HCT116 (cell line): Measurements from ENCODE around the gene SYN1. TPM values are rescaled to one million over a fixed set of nuclear protein-coding genes. Genes with fewer than 3 reads are reported as not detected.

Source experiments
- ATAC-seq: fragments of 200-7000 bp; cut with Tn5 transposase; 2 replicates; pipeline ENCODE4 v1.9.1; 2020; ENCODE audit warnings: mild to moderate bottlenecking, moderate library complexity
- BruUV-seq: library from RNA; stranded (reverse); fragments of 400-500 nt; replicated peaks from 2 replicates; lab custom pipeline; 2021; lab: Mats Ljungman, UMichigan
- CTCF ChIA-PET: fragments of 300-600 bp; sonication (Branson Sonifier 250); formaldehyde crosslinking; loops from one replicate; lab custom pipeline; 2021; ENCODE audit warnings: antibody characterized with exemption; lab: Charles Lee
- POLR2A ChIA-PET: fragments of 300-600, 350-600 bp; sonication (Branson Sonifier 250); formaldehyde crosslinking; loops from one replicate; lab custom pipeline; 2021; ENCODE audit warnings: antibody characterized with exemption; lab: Charles Lee
- RAD21 ChIA-PET, 2 experiments: fragments of 300-600 bp; sonication (Branson Sonifier 250); formaldehyde crosslinking; loops; one replicate each; lab custom pipeline; 2023; ENCODE audit warnings: low total read pairs in 2 of 2; ENCODE audit not compliant: uncharacterized antibody in 2 of 2, unreplicated experiment in 2 of 2, low non-redundant PET in 1 of 2; lab: Charles Lee
- DNase-seq: peaks from one replicate; pipeline ENCODE4 v3.0.0-alpha.2; 2010; ENCODE audit warnings: low read depth, low spot score
- H2AFZ ChIP-seq: fragments of 200-600 bp; shearing (Covaris generic), sonication (generic); 2 replicates; pipeline ENCODE4 v1.6.1; 2017; ENCODE audit warnings: low read depth, mixed run types, mixed read lengths, antibody characterized with exemption, low read length; ENCODE audit not compliant: poor library complexity, severe bottlenecking
- H3K27ac ChIP-seq: 2 replicates; pipeline ENCODE4 v1.5.1; 2012; ENCODE audit warnings: low read depth, low read length
- H3K27me3 ChIP-seq: fragments of 200-600 bp; sonication (generic); 2 replicates; pipeline ENCODE4 v1.6.1; 2016; ENCODE audit warnings: mixed run types, low read length, mixed read lengths; ENCODE audit not compliant: insufficient read depth
- H3K36me3 ChIP-seq, 2 experiments: fragments of 200-500 bp in 1 of 2; fragments of 200-600 bp in 1 of 2; sonication (Bioruptor generic) in 1 of 2; sonication (generic) in 1 of 2; 2 replicates each; pipeline versions ENCODE4 v1.5.1 to v1.6.1; 2014 to 2016; ENCODE audit warnings: low read length in 2 of 2, inconsistent platforms in 1 of 2, mixed read lengths in 1 of 2, mixed run types in 1 of 2; ENCODE audit not compliant: insufficient read depth in 2 of 2, control insufficient read depth in 1 of 2
- H3K4me1 ChIP-seq, 2 experiments: fragments of 200-600 bp in 1 of 2; sonication (generic) in 1 of 2; 2 replicates each; pipeline versions ENCODE4 v1.5.1 to v1.6.1; 2012 to 2017; ENCODE audit warnings: low read length in 2 of 2, inconsistent platforms in 1 of 2, mild to moderate bottlenecking in 1 of 2, mixed read lengths in 1 of 2, mixed run types in 1 of 2, moderate library complexity in 1 of 2; ENCODE audit not compliant: insufficient read depth in 2 of 2, control insufficient read depth in 1 of 2
- H3K4me2 ChIP-seq: fragments of 200-600 bp; sonication (generic); 2 replicates; pipeline ENCODE4 v1.6.1; 2017; ENCODE audit warnings: mixed run types, low read length, mixed read lengths
- H3K4me3 ChIP-seq, 2 experiments: fragments of 200-600 bp in 1 of 2; sonication (generic) in 1 of 2; replicated peaks in 1 of 2; 2 replicates each; pipeline ENCODE4 v1.5.1; 2011 to 2016; ENCODE audit warnings: low read length in 2 of 2, control low read depth in 1 of 2, low read depth in 1 of 2, mild to moderate bottlenecking in 1 of 2, mixed read lengths in 1 of 2, mixed run types in 1 of 2
- H3K79me2 ChIP-seq: fragments of 200-600 bp; sonication (generic); 2 replicates; pipeline ENCODE4 v1.6.1; 2017; ENCODE audit warnings: mild to moderate bottlenecking, mixed run types, low read length, moderate library complexity, mixed read lengths; ENCODE audit not compliant: insufficient read depth
- H3K9ac ChIP-seq: fragments of 200-600 bp; sonication (generic); 2 replicates; pipeline ENCODE4 v1.6.1; 2016; ENCODE audit warnings: low read length, mixed read lengths
- H3K9me2 ChIP-seq: fragments of 200-600 bp; sonication (generic), shearing (Covaris generic); 2 replicates; pipeline ENCODE4 v1.6.1; 2017; ENCODE audit warnings: mixed run types, mild to moderate bottlenecking, moderate library complexity; ENCODE audit not compliant: insufficient read depth
- H3K9me3 ChIP-seq, 2 experiments: fragments of 200-500 bp in 1 of 2; fragments of 200-600 bp in 1 of 2; sonication (Bioruptor generic) in 1 of 2; sonication (generic) in 1 of 2; 2 replicates each; pipeline ENCODE4 v1.6.1; 2014 to 2017; ENCODE audit warnings: low read length in 2 of 2, mixed read lengths in 2 of 2, inconsistent platforms in 1 of 2, low read depth in 1 of 2, mild to moderate bottlenecking in 1 of 2, mixed run types in 1 of 2, moderate library complexity in 1 of 2; ENCODE audit not compliant: control insufficient read depth in 1 of 2, insufficient read depth in 1 of 2
- H4K20me1 ChIP-seq: fragments of 200-600 bp; sonication (generic), shearing (Covaris generic); 2 replicates; pipeline ENCODE4 v1.6.1; 2017; ENCODE audit warnings: mixed run types, mild to moderate bottlenecking, moderate library complexity; ENCODE audit not compliant: insufficient read depth
- CBX3 ChIP-seq: IDR thresholded peaks from 2 replicates; pipeline ENCODE4 v1.6.1; 2012; ENCODE audit warnings: low read depth
- CEBPB ChIP-seq: IDR thresholded peaks from 2 replicates; pipeline ENCODE4 v1.6.1; 2012; ENCODE audit warnings: low read depth
- POLR2AphosphoS5 ChIP-seq: IDR thresholded peaks from 2 replicates; pipeline ENCODE4 v1.6.1; 2011; ENCODE audit warnings: mild to moderate bottlenecking, low read depth, low read length, moderate library complexity
- RAD21 ChIP-seq: IDR thresholded peaks from 2 replicates; pipeline ENCODE4 v1.6.1; 2012; ENCODE audit warnings: low read depth, mild to moderate bottlenecking
- SIN3A ChIP-seq: IDR thresholded peaks from 2 replicates; pipeline ENCODE4 v1.6.1; 2012; ENCODE audit warnings: low read depth
- TCF7L2 ChIP-seq: IDR thresholded peaks from 2 replicates; pipeline ENCODE4 v1.7.0; 2011; ENCODE audit warnings: borderline replicate concordance, inconsistent platforms; ENCODE audit not compliant: insufficient read depth, insufficient read length; ENCODE audit errors: extremely low read depth
- ZFX ChIP-seq: fragments of 450-650 bp; IDR thresholded peaks from 2 replicates; pipeline ENCODE4 v1.6.1; 2017
- intact Hi-C: fragments of 100-400 bp; cut with micrococcal nuclease; formaldehyde crosslinking; loops from 2 replicates; pipeline ENCODE4 v1.10.0; 2022
- total RNA-seq: library from RNA; stranded (reverse); gene quantifications from one replicate; pipeline ENCODE4 v1.2.1, GENCODE V29; 2021; ENCODE audit not compliant: unreplicated experiment
- TF ChIP-seq, protein P1 (sequence below): IDR thresholded peaks from 2 replicates; pipeline ENCODE4 v1.6.1; 2011; ENCODE audit warnings: mild to moderate bottlenecking, low read length, moderate library complexity; ENCODE audit not compliant: insufficient replicate concordance; ENCODE audit errors: extremely low read depth
- TF ChIP-seq, protein P2 (sequence below), 3 experiments: fragments of 200-600 bp in 1 of 3; sonication (generic) in 1 of 3; IDR thresholded peaks in 2 of 3; conservative IDR thresholded peaks in 1 of 3; 2 replicates each; pipeline ENCODE4 v1.5.1; 2012 to 2017; ENCODE audit warnings: low read depth in 2 of 3, low read length in 2 of 3, antibody characterized with exemption in 1 of 3, borderline replicate concordance in 1 of 3, control low read depth in 1 of 3, mild to moderate bottlenecking in 1 of 3, mixed read lengths in 1 of 3, mixed run types in 1 of 3, moderate library complexity in 1 of 3; ENCODE audit not compliant: insufficient read depth in 1 of 3
- TF ChIP-seq, protein P3 (sequence below): IDR thresholded peaks from 2 replicates; pipeline ENCODE4 v1.6.1; 2012

SYN1 gene
- total RNA-seq, 1 experiment from 2014 or later: 0.86 TPM

DNA sequence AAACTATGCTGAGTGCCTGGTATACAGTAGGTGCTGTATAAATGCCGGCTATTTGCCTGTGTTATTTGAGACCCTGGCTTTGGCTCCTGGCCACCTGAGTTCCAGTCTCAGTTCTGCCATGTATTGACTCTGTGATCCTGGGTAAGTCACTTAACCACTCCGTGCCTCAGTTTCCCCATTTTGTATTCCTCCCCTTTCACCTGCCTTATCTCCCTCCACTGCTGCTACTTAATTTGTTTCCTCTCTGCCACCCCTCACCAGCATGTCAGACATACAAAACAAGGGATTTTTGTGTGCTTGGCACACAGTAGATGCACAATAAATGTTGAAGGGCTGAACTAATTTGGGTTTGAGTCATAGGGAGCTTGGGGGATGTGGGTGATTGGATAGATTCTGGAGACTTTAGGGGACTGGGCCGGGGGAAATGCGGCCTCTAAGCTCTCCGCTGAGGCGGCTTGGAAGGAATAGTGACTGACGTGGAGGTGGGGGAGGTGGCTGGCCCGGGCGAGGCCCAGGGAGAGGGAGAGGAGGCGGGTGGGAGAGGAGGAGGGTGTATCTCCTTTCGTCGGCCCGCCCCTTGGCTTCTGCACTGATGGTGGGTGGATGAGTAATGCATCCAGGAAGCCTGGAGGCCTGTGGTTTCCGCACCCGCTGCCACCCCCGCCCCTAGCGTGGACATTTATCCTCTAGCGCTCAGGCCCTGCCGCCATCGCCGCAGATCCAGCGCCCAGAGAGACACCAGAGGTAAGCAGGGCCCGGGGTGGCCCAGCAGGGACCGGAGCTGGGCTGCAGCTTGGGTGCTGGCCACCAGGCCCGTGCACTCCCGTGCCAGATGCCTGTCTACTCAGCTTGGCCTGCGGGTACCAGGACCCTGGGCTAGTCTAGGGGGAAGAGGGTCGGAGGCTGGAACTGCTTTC is 37.7 kb downstream of the SYN1 start, which contains the start of gene TIMP1 (continued):
- TF ChIP-seq, protein P1, sequence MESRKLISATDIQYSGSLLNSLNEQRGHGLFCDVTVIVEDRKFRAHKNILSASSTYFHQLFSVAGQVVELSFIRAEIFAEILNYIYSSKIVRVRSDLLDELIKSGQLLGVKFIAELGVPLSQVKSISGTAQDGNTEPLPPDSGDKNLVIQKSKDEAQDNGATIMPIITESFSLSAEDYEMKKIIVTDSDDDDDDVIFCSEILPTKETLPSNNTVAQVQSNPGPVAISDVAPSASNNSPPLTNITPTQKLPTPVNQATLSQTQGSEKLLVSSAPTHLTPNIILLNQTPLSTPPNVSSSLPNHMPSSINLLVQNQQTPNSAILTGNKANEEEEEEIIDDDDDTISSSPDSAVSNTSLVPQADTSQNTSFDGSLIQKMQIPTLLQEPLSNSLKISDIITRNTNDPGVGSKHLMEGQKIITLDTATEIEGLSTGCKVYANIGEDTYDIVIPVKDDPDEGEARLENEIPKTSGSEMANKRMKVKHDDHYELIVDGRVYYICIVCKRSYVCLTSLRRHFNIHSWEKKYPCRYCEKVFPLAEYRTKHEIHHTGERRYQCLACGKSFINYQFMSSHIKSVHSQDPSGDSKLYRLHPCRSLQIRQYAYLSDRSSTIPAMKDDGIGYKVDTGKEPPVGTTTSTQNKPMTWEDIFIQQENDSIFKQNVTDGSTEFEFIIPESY: no peak
- no peak for TF ChIP-seq CEBPB
- TF ChIP-seq, all 23 proteins: peak for 5

DNA sequence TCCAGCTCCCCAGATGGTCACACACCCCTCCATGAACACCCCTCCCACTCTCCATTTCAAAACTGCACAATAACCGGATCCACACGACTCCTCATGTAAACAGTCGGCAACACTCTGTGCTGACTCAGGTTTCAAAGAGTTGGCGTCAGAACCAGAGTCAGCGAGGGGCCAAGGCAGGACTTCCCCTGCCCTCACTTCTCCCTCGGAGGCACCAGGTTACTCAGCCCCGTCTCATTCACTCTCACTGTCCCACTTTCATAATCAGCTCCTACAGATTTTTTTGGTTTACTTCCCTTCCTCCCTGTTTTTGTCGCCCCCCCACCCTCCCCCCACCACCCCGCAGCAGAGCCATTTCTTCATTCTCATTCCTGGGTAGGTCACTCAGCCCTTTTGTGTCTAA is 40.1 kb downstream of the SYN1 start:
- H3K4me2 ChIP-seq: peak overlapping the region; percentile 60
- peaks cover 20% of the 10 kb centered on the region for H3K79me2 ChIP-seq
- H3K9ac ChIP-seq: no peak overlapping the region
- H4K20me1 ChIP-seq: no peaks in the 10 kb centered on the region
- H3K9me2 ChIP-seq: no peaks in the 10 kb centered on the region
- ChIA-PET CTCF (no interaction called here), RAD21 (no interaction called here), POLR2A (interaction anchor here (0.8 kb wide), 1 partner anchor 36 kb away, joined by 3 read pairs; no protein-coding TSS in a partner anchor)
- intact Hi-C loops: no loop called here
- DNase-seq: no peak
- H2AFZ ChIP-seq: no peak overlapping the region
- TF ChIP-seq CBX3: no peak
- TF ChIP-seq ZFX: no peak
- TF ChIP-seq RAD21: no peak
- TF ChIP-seq, protein P2, sequence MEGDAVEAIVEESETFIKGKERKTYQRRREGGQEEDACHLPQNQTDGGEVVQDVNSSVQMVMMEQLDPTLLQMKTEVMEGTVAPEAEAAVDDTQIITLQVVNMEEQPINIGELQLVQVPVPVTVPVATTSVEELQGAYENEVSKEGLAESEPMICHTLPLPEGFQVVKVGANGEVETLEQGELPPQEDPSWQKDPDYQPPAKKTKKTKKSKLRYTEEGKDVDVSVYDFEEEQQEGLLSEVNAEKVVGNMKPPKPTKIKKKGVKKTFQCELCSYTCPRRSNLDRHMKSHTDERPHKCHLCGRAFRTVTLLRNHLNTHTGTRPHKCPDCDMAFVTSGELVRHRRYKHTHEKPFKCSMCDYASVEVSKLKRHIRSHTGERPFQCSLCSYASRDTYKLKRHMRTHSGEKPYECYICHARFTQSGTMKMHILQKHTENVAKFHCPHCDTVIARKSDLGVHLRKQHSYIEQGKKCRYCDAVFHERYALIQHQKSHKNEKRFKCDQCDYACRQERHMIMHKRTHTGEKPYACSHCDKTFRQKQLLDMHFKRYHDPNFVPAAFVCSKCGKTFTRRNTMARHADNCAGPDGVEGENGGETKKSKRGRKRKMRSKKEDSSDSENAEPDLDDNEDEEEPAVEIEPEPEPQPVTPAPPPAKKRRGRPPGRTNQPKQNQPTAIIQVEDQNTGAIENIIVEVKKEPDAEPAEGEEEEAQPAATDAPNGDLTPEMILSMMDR (IDR thresholded peaks at IDR 0.05 in 2 of 3, conservative IDR thresholded peaks at IDR 0.05 in 1 of 3; ENCODE audit: borderline replicate concordance in 1 of 3, insufficient read depth in 1 of 3, low read depth in 2 of 3, low read length in 2 of 3): no peak
- TF ChIP-seq, protein P3, sequence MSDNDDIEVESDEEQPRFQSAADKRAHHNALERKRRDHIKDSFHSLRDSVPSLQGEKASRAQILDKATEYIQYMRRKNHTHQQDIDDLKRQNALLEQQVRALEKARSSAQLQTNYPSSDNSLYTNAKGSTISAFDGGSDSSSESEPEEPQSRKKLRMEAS: no peak
- 0 out of 2 replicates have a peak, but pooled peaks have one; percentile 17 for TF ChIP-seq POLR2AphosphoS5
- TF ChIP-seq SIN3A: no peak
- peak; percentile 51 for TF ChIP-seq TCF7L2
- H3K36me3 ChIP-seq: no peaks in the 10 kb centered on the region
- no peaks in the 10 kb centered on the region for H3K9me3 ChIP-seq
- no peak for ATAC-seq
- no peaks in the 10 kb centered on the region for H3K27me3 ChIP-seq
- H3K27ac ChIP-seq: no peak overlapping the region
- no peak overlapping the region for H3K4me3 ChIP-seq
- no TSS peak for BruUV-seq
- H3K4me1 ChIP-seq: peaks cover 12 to 49% of the 10 kb centered on the region in 2 experiments
